Gastrocnemius medialis (tissue), 4 donors: ENCODE data around the gene ABCC2.

Experiments used
- POLR2A ChIP-seq, 2 donors: fragments of 450-650 bp; IDR thresholded peaks; one replicate each; pipeline ENCODE4 v1.6.1; 2017; ENCODE audit warnings: antibody characterized with exemption in 2 of 2, mild to moderate bottlenecking in 2 of 2, moderate library complexity in 2 of 2
- TF ChIP-seq, protein P1 (sequence below), 5 experiments: fragments of 450-650 bp in 3 of 5; fragments of 200-600 bp in 2 of 5; sonication (generic) in 2 of 5; IDR thresholded peaks in 4 of 5; conservative IDR thresholded peaks in 1 of 5; 1 replicate in 4 of 5; 2 replicates in 1 of 5; pipeline ENCODE4 v1.5.1; 2016 to 2019; ENCODE audit warnings: antibody characterized with exemption in 5 of 5, mild to moderate bottlenecking in 3 of 5, moderate library complexity in 3 of 5

DNA sequence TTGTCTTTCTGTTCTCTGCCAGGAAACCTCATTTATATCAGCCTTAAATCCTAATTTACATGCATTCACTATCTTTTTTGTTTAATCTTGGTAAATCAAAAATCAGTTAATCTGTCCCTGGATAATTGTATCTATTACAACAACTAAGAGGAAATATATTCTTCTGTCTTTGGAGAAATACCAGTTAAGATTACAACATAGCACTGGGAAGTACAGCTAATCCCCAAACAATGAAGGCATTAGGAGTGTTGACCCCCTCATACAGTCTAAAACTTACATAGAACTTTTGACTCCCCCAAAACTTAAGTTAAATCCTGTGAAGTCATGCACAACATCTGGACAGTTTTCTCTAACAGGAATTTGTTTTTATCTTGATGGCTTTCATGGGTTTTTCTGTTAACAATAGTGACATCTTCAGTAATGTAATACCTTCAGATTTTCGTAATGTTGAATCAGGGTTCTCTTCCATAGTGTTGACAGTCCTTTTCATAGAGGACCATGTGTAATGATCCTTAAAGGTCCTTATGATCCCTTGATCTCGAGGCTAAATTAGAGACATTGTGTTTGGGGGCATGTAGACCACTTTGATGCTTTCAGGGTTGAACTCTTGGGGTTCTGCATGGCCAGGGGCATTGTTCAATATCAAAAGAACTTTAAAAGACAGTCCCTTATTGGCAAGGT is 24.1 kb upstream of the ABCC2 start:
- no peak for TF ChIP-seq POLR2A (IDR thresholded peaks at IDR 0.05)
- TF ChIP-seq, protein P1, sequence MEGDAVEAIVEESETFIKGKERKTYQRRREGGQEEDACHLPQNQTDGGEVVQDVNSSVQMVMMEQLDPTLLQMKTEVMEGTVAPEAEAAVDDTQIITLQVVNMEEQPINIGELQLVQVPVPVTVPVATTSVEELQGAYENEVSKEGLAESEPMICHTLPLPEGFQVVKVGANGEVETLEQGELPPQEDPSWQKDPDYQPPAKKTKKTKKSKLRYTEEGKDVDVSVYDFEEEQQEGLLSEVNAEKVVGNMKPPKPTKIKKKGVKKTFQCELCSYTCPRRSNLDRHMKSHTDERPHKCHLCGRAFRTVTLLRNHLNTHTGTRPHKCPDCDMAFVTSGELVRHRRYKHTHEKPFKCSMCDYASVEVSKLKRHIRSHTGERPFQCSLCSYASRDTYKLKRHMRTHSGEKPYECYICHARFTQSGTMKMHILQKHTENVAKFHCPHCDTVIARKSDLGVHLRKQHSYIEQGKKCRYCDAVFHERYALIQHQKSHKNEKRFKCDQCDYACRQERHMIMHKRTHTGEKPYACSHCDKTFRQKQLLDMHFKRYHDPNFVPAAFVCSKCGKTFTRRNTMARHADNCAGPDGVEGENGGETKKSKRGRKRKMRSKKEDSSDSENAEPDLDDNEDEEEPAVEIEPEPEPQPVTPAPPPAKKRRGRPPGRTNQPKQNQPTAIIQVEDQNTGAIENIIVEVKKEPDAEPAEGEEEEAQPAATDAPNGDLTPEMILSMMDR (IDR thresholded peaks at IDR 0.05 in 4 of 5, conservative IDR thresholded peaks at IDR 0.05 in 1 of 5) = no peak
